Measurements from ENCODE around the gene NUDCD3.

DNA sequence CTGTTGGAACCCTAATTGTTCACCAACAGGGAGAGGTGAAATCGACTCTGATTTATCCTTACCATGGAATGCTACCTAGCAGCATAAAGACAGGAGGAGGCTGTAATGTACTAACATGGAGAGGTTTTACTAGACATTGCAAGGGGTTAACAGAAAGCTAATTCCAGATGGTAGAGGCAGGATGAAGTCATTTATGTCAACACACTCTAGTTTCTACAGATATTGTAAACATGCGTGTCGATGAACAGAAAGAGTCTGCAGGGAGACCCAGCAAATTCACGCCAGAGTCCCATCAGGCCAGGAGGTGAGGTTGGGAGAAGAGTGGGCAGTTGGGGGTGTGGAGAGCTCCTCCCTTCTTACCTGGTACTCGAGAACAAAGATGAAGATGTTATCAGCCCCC lies 43.6 kb upstream of the NUDCD3 start:
- TF ChIP-seq EZH2phosphoT487 (IDR thresholded peaks at IDR 0.05; ENCODE audit: borderline replicate concordance): no peak
- TF ChIP-seq, protein P1, sequence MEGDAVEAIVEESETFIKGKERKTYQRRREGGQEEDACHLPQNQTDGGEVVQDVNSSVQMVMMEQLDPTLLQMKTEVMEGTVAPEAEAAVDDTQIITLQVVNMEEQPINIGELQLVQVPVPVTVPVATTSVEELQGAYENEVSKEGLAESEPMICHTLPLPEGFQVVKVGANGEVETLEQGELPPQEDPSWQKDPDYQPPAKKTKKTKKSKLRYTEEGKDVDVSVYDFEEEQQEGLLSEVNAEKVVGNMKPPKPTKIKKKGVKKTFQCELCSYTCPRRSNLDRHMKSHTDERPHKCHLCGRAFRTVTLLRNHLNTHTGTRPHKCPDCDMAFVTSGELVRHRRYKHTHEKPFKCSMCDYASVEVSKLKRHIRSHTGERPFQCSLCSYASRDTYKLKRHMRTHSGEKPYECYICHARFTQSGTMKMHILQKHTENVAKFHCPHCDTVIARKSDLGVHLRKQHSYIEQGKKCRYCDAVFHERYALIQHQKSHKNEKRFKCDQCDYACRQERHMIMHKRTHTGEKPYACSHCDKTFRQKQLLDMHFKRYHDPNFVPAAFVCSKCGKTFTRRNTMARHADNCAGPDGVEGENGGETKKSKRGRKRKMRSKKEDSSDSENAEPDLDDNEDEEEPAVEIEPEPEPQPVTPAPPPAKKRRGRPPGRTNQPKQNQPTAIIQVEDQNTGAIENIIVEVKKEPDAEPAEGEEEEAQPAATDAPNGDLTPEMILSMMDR (conservative IDR thresholded peaks at IDR 0.05; ENCODE audit: low read length): no peak
